Dermis microvascular lymphatic vessel endothelial cell (primary cell): ENCODE measurements around the gene DOCK4. TPM values are rescaled to one million over a fixed set of nuclear protein-coding genes. Genes with fewer than 3 reads are reported as not detected.
"Not testable (repeated sequence)": the region's sequence is repeated elsewhere in the genome, so short reads cannot be mapped to it uniquely, and the experiment has no call there.

Experiments used
- DNase-seq, 2 donors: peaks; one replicate each; pipeline versions ENCODE4 v3.0.0 to v3.0.0-alpha.2; 2010; ENCODE audit warnings: low read depth in 2 of 2
- total RNA-seq: library from RNA; depleted of rRNA; stranded (reverse); fragments of >200 nt; gene quantifications from 2 replicates; pipeline ENCODE4 v1.2.1, GENCODE V29; 2014

The DOCK4 gene
- total RNA-seq, 1 donor from 2014 or later, result 59.7 TPM

DNA sequence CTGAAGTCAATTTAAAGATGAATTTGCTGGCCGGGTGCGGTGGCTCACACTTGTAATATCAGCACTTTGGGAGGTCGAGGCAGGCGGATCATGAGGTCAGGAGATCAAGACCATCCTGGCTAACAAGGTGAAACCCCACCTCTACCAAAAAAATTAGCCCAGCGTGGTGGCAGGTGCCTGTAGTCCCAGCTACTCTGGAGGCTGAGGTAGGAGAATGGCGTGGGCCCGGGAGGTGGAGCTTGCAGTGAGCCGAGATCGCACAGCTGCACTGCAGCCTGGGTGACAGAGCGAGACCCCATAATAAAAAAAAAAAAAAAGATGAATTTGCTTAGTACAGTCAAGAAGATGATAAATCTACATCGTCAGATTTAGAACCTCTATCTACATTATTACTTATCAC, 288.8 kb downstream of the DOCK4 start:
- DNase-seq, result not testable (repeated sequence)

DNA sequence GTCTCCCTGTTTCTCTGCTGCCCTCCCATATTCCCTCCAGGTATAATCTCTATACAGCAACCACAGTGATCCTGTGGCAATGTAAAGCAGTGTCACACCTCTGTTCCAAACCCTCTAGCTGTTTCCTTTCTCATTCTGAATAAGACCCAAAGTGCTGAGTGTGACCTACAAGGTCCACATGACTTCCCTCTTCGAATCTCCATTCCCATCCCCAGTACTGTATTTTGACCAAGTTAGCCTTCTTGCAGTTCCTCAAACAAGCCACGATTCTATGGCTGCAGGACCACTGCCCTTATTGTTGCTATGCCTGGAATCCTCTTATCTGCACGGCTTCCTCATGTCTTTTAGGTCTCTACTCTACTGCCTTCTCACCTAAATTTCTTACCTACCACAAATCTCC, 291.9 kb downstream of the DOCK4 start:
- no peak for DNase-seq

DNA sequence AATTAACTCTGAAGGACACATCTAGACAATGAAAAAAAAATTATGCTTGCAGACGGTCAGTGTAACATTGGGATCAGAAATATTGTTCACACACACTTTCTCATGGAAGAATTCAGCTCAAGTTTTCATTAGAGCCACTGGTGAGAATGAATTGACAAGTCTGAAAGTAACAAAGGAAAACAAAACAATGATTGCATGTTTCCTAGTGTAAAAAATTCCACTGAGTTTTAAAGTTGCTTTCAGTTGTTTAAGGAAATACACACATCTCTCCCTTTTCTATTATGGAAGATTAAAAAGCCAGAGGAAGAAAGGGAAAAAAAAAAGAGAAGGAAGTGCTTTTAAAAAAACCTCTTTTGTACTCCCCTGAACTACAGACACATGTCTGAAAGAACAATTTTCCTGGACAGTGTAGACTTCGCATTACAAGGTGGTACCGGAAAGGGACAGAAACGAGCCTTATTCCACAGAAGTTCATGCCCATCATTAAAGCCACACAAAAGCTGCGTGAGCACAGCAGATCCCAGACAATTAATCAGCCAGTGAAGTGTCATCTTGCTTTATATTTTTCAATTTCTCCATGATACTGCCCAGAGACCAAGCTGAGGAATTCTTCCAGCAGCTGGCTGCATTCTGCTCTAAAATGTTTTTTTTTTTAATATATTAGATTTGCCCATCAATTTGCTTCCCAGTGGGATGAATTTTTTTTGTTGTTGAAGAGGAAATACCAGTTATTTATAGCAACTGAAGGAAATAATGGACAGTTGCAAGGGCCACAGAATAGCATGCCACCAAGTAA, 294.8 kb downstream of the DOCK4 start:
- DNase-seq, result peak in 1 of 2 donors; percentile 42

DNA sequence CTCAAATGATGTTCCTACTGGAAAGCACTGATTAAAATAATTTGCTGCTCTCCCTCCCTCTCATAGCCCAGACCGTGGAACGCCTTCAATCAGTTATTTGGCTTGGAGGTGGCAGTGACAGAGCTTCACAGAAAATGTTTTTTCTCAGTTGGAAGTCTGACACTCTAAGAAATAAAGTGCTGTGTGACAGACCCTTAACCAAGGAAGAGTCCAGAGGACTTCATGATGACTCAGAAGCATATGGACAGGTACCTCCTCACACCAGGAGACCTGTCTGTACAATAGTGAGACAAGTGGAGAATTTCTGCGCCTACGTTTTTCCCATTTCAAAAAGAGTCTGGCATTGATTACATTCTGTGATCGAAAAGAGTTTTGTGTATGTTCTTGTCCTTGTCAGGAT, 295.5 kb downstream of the DOCK4 start:
- no peak for DNase-seq

DNA sequence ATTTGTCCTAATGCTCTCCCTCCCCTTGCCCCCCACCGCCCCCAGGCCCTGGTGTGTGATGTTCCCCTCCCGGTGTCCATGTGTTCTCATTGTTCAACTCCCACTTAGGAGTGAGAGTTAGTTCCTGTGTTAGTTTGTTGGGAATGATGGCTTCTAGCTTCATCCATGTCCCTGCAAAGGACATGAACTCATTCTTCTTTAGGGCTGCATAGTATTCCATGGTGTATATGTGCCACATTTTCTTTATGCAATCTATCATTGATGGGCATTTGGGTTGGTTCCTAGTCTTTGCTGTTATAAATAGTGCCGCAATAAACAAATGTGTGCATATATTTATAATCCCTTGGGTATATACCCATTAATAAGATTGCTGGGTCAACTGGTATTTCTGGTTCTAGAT, 297.5 kb downstream of the DOCK4 start:
- DNase-seq, result not testable (repeated sequence)

DNA sequence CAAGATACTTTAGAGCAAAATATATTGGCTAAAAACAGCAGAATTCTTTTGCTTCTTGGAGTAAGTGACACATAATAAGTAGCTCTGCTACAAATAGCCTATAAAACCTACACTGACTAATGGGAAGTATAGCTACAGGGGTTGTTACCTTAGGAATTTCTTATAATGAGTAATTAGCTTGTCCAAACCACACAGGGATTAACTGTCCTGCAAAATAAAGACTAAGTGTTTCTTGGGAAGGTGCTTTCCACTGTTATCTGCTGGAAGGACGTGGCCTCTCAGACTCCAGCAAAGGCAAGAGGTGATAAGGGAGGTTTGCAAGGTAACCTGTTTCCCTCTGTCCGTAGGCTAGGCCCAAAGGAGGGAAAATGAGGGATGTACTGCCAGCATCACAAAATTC, 302.4 kb downstream of the DOCK4 start:
- DNase-seq, result no peak

DNA sequence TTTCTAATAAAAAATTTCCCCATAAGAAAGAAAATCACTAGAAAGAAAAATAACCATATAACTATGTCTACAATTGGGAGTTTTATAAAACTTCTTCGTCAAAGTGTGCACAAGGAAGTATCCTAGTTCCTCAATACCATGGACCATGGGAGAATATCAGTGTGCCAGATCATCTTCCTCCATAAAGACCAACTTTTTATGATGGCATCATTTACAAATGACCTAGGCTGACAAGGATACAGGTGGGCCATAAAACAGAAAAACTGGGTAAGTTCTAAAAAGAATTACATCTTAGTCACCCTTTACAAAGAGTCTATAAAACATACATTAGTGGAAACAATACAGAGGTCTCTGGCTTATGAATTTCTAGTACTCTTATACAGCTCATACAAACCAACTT, 303.2 kb downstream of the DOCK4 start:
- DNase-seq, result no peak

DNA sequence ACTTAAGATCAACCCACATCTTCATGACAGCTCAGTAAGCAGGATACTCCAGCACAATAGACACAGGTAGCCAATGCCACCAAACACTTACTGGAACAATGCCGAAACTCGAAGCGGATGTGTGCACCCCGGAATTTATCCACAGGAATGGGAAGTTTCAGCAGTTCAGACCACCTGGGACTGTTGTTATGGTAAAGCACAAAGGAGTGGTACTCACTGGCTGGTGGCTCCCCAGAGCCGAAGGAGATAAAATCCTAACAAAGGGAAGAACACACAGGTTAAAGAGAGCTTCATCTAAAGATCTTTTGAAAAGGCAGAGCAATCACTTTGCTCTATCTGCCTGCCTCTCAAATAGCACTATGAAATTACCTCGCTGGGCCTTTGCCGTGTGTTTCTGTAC, 305.9 kb downstream of the DOCK4 start:
- no peak for DNase-seq

DNA sequence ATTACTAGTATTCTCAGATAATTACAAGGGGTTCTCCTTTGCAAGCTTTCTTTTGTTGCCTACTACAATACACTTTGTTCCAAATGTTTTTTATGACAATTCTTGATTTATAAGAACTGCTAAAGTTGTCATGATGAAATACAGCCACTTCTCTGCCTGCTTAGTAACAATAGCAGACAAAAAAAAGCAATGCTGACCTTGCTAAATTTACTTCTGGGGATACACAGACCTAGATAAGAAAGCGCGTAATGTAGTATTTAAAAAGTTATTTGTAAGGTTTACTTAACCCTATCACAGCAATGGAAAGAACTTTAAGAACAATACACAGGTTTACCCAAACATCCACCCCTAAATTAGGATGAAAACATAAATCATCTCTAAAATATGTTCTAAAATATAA, 311.1 kb downstream of the DOCK4 start:
- no peak for DNase-seq

DNA sequence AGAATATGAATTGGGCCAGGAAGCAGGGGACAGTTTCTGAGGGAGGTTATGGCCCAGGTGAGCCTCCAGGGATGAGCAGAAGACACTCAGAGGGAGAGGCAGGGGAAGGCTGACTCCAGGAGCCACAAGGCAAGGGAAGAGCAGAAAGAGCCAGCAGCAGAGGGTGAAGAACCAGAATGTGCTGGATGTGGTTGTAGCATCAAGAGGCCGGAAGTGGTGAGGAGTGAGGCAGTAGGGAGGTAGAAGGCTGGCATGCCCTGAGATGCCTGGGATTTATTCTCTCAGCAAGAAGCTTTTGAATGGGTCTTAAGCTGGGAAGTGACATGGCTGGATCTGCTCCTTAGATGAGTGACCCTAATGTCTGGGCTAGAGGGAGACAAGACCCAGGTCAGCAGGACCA, 311.7 kb downstream of the DOCK4 start:
- DNase-seq, result no peak

DNA sequence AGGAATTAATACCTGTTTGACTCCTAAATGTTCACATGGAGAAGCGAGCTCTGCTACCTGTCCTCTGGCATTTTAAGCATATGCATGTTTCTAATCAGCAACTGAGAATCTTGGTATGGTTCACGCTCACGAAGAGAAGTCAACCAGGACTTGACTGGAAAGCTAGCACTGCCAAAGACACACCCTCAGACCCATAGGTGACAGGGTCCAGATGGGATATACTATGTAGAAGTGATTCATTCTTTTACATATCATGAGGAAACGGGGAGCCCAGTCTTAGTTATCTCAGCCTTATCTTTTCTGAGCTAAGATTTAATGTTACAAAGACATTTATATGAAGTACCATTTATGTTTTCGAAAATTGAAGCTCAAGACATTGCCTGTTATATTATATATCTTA, 313.0 kb downstream of the DOCK4 start:
- DNase-seq, result no peak

DNA sequence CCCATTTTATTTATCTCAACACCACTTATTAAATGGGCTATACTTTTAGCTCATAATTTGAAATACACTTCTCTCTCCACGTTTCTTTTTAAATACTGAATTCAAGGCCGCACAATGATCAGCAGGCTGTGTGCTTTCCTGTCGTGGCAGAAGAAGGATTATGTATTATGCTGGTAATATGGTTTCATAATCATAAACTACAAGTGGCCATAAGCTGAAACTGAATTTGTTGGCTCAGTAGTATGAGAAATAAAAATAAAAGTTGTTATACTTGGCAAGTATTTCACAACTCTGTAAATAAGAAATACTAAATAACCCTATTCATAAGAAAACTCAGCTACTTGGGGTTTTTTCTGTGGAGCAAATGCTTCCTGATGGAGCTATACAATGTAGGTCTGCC, 313.6 kb downstream of the DOCK4 start:
- DNase-seq, result no peak

DNA sequence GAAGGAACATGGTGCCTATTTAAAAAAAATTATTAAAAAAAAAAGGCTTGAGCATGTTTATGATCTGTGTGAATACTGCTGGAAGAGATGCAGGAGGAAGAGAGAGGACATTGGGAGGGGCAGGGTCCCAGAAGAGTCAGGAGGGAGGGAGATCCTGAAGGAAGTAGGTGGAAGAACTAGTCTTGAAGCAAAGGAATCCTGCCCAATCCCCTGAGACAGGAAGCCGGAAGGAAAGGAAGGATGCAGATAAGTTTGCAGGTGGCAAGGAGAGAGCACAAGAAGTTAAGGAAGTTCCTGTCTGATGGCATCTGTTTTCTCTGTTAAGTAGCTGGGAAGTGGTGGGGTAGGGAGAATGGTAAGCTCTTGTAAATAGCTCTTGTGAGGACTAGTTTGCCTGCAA, 318.5 kb downstream of the DOCK4 start:
- DNase-seq, result peak in 1 of 2 donors; percentile 38

DNA sequence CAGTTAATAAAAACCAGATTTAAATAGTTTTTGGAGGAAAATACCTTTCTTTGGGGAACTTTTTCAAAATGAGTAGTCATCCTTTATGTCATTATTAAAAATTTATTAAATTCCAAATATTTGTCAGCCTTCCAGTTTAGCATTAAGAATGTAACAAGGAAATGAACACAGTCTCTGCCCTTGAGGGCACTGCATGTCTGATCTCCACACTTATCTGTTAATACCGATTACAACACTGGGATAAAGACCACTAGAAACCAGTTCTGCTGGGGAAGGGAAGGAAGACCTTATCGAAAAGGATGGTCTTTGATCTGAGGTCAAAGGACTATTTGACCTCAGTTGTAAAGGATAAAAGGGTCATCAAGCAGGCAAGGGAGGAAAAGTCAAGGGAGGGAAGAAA, 320.0 kb downstream of the DOCK4 start:
- DNase-seq, result no peak

DNA sequence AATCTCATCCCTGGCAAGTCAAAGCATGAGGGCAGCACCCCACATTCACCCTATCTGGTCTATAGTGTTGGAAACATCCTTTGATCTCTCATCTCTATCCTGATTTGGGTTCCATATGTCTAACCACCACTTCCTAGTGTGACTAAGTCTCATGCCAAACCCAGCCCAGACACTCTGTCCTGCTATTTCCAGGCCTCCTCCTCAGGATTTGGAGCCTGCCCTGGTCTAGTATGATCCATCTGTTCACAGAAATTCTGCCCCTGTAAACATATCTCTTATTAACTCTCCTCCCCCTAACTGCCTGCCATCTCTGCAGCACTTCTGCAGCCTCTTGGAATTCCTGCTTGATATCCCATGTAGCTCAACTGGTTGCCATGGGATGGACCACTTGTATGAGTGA, 323.0 kb downstream of the DOCK4 start:
- no peak for DNase-seq

DNA sequence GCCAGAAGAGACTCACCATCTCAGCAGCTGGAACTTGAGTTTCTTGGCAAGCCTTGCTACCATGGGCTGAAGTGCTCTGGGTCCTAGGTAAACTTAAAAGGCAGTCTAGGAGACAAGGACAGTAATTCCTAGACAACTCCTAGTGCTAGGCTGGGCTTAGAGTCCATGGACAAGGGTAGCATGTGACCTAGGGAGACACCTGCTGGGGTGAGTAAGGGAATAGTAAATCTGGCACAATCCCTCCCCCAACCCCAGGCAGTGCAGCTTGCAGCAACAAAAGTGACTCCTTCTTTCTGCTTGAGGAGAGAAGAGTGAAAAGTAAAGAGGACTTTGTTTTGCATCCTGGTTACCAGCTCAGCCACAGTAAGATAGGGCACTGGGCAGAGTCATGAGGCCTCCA, 327.4 kb downstream of the DOCK4 start:
- no peak for DNase-seq

DNA sequence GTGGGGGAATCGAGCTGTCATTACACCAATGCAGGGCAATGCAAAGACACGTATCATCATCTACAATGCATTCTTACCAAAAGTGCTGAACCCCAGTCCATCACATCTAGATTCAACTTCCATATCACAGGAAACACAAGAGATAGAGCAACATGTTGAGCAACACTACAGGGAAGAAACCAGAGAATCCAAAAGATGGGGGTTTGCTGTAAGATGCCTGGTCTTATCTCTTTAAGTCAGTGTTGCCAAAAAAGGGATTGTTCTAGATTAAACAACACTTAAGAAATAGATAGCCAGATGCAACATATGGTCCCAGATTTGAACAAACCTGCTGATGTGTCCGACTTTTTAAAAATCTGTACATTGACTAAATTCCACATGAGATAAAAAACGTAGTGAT, 328.3 kb downstream of the DOCK4 start:
- no peak for DNase-seq

DNA sequence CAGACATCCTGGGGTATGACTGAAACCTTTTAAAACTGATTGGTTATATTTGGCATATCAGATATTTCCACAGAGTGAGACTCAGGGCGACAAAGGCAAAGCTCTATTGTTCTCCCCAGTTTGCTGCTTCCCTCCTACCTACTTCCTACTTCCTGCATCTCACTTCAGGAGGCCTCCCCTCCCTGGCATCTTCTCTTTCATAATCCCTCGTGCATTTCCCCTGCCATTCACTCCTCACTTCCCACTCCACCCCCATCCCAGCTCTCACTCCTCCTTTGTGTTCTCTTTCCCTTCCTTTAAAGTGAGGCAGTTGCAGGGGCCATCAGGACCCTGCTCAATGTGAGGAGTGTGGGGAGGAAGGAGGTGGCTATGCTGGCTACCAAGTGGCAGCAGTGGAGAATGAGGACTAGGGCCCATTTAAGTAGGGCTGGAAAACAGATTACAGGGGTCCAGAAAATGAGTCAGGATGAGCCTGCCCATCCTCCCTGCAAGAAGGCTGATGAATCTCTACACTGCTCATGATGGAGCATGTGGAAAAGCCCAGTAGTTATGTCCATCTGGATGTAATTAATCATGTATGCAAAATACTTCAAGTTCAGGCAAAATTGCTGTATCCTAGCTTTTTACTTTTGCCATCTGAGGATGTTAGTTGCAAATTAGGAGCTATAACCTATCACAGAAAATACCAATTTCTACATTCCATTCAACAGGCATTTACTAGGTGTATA, 332.1 kb downstream of the DOCK4 start:
- peak; percentile 14 to 66 for DNase-seq

DNA sequence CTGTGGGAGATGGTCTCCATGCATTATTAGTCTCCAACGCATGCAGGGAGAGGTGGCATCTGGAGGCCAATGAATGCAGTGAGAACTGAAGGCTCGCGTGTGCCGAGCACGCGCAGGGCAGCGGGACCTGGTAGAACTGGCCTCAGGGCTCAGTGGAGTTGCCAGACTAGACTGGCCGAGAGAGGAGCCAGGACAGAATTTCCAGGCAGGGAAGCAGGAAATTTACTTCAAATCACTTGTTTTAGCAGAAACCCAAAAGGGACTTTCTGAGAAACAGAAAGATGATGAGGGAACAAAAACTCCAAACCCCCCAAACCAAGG, 332.9 kb downstream of the DOCK4 start:
- no peak for DNase-seq

DNA sequence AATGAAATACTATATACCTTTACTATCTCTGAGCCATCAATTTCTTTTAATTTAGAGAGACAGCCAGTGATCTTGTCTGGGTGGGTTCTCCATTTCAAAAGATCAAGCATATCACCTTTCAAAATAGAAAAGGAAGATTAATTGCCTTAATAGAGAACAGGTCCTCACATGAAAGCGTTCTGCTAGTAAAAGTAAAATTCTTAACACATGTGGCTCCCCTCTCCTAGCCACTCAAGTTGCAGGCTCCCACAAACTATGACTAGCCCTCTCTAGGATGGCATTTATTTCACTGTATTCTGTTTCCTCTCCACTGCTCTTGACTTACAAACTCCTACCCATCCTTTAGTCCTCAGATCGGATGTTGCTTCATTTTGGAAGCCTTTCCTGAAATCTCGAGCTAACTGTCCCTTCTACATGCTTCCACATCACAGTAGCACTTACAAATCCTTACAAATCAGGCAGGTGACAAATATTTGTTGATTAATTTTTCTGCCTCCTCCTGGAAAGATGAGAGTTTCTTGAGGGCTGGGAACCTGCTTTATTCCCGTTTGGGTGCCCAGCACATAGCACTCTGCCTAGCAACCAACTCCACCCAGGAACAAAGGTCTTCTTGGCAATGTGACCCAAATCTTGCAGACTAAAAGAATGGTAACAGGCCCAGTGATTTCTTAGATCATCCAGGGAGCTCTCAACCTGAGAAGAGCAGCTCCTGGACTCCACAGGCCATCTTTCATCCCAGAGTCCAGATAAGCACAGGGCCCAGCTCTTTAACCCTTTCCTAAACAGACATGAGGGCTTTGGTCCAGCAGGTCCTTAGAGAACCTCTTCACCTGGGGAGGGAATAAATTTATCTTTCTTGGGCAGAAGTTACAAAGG, 333.5 kb downstream of the DOCK4 start:
- DNase-seq, result no peak

DNA sequence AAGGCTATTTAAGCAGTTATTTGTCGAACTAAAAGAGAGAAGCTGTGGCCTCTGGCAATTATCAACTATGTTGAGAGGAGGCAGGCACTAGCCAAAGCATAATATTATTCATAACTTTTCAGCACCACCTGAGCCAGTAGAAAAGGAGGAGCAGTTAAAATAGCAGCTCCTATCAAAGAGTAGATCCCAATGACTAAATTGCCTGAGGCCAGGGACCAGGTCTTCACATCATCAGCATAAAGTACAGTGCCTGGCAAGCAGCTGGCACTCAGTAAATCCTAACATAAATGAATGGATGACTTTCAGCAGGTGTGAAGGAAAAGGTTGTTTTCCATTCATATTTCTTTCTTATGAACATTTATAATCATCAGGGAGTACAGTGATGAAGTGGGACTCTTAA, 334.9 kb downstream of the DOCK4 start:
- DNase-seq, result no peak

DNA sequence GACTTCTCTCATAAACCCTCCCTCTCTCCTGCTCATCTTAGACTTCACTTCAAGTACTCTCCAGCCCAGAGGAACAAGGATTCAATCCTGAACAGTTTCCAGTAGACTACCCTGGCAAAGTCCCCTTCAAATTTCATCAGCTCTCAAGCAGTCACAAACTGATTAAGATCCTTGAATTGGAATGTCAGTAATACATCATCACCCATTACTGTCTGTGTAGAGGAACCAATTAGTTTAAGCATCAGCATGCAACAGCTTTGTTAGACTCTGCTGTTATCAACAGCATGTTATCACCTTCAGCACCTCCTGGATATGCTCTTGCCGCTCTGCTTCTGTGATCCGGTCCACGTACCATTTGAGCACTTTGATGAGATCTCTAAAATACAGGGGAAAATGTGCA, 336.9 kb downstream of the DOCK4 start:
- no peak for DNase-seq
